DOHH2 (cell line): ENCODE results near the gene LAMC2.

Source experiments
- CTCF ChIP-seq: fragments of 200-600 bp; sonication (generic); IDR thresholded peaks from one replicate; pipeline ENCODE4 v1.5.1; 2014; ENCODE audit warnings: antibody characterized with exemption, mild to moderate bottlenecking, low read depth, low read length; ENCODE audit not compliant: poor library complexity, severe bottlenecking
- EZH2phosphoT487 ChIP-seq: fragments of 200-600 bp; sonication (generic); IDR thresholded peaks from 2 replicates; pipeline ENCODE4 v1.6.1; 2017; ENCODE audit warnings: borderline replicate concordance, mild to moderate bottlenecking, antibody characterized with exemption, low read length, moderate library complexity, mixed read lengths

GRCh38 chr1:183215076-183215720 lies 29.1 kb downstream of the LAMC2 start:
- TF ChIP-seq CTCF (no peak), EZH2phosphoT487 (no peak)
